ENCODE results near the gene AMD1. TPM values are rescaled to one million over a fixed set of nuclear protein-coding genes. Genes with fewer than 3 reads are reported as not detected.

AMD1 gene
- total and polyA plus RNA-seq, 2 of the 8 experiments (the other 6 are each of a cell fraction or from before 2014, with no cell fraction given): 60.9 to 177 TPM

DNA sequence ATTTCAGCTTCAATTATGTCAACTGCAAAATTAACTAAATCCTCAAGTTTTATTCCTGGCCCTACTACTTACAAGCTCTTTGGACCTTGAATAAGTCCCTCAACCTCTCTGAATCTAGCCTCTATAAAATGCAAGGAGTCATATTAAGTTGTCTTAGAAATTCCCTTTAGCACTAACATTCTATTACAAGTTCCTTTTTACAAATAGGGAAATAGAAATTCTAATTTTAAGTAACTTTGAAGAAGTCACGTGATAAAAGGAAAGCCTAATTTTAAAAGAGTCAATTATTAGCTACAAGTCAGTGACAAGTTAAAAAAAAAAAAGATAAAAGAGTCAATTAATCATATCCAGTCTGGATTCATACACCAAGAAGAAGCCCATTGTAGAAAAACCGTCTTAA, 59.3 kb downstream of the AMD1 start (continued):
- TF ChIP-seq, protein P1, sequence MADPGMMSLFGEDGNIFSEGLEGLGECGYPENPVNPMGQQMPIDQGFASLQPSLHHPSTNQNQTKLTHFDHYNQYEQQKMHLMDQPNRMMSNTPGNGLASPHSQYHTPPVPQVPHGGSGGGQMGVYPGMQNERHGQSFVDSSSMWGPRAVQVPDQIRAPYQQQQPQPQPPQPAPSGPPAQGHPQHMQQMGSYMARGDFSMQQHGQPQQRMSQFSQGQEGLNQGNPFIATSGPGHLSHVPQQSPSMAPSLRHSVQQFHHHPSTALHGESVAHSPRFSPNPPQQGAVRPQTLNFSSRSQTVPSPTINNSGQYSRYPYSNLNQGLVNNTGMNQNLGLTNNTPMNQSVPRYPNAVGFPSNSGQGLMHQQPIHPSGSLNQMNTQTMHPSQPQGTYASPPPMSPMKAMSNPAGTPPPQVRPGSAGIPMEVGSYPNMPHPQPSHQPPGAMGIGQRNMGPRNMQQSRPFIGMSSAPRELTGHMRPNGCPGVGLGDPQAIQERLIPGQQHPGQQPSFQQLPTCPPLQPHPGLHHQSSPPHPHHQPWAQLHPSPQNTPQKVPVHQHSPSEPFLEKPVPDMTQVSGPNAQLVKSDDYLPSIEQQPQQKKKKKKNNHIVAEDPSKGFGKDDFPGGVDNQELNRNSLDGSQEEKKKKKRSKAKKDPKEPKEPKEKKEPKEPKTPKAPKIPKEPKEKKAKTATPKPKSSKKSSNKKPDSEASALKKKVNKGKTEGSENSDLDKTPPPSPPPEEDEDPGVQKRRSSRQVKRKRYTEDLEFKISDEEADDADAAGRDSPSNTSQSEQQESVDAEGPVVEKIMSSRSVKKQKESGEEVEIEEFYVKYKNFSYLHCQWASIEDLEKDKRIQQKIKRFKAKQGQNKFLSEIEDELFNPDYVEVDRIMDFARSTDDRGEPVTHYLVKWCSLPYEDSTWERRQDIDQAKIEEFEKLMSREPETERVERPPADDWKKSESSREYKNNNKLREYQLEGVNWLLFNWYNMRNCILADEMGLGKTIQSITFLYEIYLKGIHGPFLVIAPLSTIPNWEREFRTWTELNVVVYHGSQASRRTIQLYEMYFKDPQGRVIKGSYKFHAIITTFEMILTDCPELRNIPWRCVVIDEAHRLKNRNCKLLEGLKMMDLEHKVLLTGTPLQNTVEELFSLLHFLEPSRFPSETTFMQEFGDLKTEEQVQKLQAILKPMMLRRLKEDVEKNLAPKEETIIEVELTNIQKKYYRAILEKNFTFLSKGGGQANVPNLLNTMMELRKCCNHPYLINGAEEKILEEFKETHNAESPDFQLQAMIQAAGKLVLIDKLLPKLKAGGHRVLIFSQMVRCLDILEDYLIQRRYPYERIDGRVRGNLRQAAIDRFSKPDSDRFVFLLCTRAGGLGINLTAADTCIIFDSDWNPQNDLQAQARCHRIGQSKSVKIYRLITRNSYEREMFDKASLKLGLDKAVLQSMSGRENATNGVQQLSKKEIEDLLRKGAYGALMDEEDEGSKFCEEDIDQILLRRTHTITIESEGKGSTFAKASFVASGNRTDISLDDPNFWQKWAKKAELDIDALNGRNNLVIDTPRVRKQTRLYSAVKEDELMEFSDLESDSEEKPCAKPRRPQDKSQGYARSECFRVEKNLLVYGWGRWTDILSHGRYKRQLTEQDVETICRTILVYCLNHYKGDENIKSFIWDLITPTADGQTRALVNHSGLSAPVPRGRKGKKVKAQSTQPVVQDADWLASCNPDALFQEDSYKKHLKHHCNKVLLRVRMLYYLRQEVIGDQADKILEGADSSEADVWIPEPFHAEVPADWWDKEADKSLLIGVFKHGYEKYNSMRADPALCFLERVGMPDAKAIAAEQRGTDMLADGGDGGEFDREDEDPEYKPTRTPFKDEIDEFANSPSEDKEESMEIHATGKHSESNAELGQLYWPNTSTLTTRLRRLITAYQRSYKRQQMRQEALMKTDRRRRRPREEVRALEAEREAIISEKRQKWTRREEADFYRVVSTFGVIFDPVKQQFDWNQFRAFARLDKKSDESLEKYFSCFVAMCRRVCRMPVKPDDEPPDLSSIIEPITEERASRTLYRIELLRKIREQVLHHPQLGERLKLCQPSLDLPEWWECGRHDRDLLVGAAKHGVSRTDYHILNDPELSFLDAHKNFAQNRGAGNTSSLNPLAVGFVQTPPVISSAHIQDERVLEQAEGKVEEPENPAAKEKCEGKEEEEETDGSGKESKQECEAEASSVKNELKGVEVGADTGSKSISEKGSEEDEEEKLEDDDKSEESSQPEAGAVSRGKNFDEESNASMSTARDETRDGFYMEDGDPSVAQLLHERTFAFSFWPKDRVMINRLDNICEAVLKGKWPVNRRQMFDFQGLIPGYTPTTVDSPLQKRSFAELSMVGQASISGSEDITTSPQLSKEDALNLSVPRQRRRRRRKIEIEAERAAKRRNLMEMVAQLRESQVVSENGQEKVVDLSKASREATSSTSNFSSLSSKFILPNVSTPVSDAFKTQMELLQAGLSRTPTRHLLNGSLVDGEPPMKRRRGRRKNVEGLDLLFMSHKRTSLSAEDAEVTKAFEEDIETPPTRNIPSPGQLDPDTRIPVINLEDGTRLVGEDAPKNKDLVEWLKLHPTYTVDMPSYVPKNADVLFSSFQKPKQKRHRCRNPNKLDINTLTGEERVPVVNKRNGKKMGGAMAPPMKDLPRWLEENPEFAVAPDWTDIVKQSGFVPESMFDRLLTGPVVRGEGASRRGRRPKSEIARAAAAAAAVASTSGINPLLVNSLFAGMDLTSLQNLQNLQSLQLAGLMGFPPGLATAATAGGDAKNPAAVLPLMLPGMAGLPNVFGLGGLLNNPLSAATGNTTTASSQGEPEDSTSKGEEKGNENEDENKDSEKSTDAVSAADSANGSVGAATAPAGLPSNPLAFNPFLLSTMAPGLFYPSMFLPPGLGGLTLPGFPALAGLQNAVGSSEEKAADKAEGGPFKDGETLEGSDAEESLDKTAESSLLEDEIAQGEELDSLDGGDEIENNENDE (IDR thresholded peaks at IDR 0.05; ENCODE audit: insufficient replicate concordance, low read length): no peak
- TF ChIP-seq, protein P2, sequence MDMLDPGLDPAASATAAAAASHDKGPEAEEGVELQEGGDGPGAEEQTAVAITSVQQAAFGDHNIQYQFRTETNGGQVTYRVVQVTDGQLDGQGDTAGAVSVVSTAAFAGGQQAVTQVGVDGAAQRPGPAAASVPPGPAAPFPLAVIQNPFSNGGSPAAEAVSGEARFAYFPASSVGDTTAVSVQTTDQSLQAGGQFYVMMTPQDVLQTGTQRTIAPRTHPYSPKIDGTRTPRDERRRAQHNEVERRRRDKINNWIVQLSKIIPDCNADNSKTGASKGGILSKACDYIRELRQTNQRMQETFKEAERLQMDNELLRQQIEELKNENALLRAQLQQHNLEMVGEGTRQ (IDR thresholded peaks at IDR 0.05; ENCODE audit: low read length): no peak
- TF ChIP-seq BRCA1 (IDR thresholded peaks at IDR 0.05; ENCODE audit: low read depth, low read length) (no peak), CBX5 (IDR thresholded peaks at IDR 0.05; ENCODE audit: low read depth, low read length) (no peak), GABPA (IDR thresholded peaks at IDR 0.05; ENCODE audit: borderline replicate concordance, insufficient read depth, low read length) (no peak), RBBP5 (IDR thresholded peaks at IDR 0.05; ENCODE audit: borderline replicate concordance, low read depth, low read length) (no peak), KDM5A (IDR thresholded peaks at IDR 0.05; ENCODE audit: low read length) (no peak)

All from H1 (cell line).